Measurements from ENCODE around the gene DEPDC1B. TPM values are rescaled to one million over a fixed set of nuclear protein-coding genes. Genes with fewer than 3 reads are reported as not detected.
"Not testable (repeated sequence)": the region's sequence is repeated elsewhere in the genome, so short reads cannot be mapped to it uniquely, and the experiment has no call there.

The DEPDC1B gene
- total and polyA plus RNA-seq, 2 of the 4 experiments (the other 2 are of a cell fraction): 4.4 to 9.3 TPM

DNA sequence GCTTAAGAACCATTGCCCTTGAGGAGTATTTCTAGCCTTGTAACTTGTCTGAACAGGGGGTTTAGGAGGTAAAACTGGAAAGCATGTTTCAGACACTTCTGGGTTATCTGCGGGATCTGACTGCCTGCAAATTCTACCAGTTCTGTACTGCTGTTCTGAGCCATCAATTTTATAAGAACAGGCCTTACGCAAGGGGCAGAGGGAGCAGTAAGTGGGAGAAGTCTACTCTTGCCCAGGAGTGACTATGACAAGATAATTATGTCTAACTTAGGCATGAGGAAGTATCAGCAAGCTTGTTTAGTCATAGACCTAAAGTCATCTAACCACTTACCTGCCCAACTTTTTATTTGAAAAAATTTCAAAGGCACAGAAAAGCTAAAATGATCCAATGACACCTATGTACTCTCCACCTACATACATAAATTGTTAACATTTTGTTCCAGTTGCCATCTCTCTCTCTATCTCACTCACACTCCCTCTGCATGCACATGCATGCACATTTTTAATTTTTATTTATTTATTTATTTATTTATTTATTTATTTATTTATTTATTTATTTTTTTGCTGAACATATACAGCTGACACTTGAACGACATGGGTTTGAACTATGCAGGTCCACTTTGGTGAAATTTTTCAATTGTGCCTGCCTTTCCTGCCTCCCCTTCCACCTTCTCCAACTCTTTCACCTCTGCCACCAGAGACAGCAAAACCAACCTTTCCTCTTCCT is 18.4 kb upstream of the DEPDC1B start:
- intact Hi-C loops (cut with micrococcal nuclease): no loop called here
- Histone ChIP-seq H3K4me1 (ENCODE audit: control insufficient read depth, insufficient read depth, low read length) (no peaks in the 10 kb centered on the region), H3K27ac (ENCODE audit: insufficient read depth, low read length) (no peak overlapping the region), H3K14ac (replicated peaks; ENCODE audit: low read depth, low read length) (no peak overlapping the region), H2BK15ac (ENCODE audit: low read depth, low read length) (no peak overlapping the region), H2BK5ac (ENCODE audit: low read depth, low read length, poor library complexity, severe bottlenecking) (no peak overlapping the region), H3K56ac (ENCODE audit: extremely low read depth, insufficient read depth, low read length) (no peak overlapping the region), H2AK9ac (replicated peaks; ENCODE audit: low read depth, low read length, poor library complexity) (no peak overlapping the region), H4K5ac (ENCODE audit: low read depth, low read length) (no peak overlapping the region), H2BK20ac (ENCODE audit: low read depth, low read length) (no peak overlapping the region), H3K23ac (ENCODE audit: low read depth, low read length) (no peak overlapping the region), H3K79me1 (ENCODE audit: low read depth in 1 of 2, low read length in 2 of 2) (no peaks in the 10 kb centered on the region), H3K18ac (ENCODE audit: low read depth, low read length) (no peak overlapping the region), H4K91ac (ENCODE audit: insufficient read depth, low read depth, low read length) (no peak overlapping the region), H3K4me2 (ENCODE audit: low read depth, low read length) (no peak overlapping the region), H3K9me1 (ENCODE audit: insufficient read depth, low read length) (no peaks in the 10 kb centered on the region), H3K36me3 (ENCODE audit: control insufficient read depth, insufficient read depth, low read length) (no peaks in the 10 kb centered on the region), H2BK120ac (ENCODE audit: low read depth, low read length) (no peak overlapping the region), H3K9me3 (ENCODE audit: control insufficient read depth, insufficient read depth, low read length) (no peaks in the 10 kb centered on the region), H3K4me3 (ENCODE audit: insufficient read depth, low read depth, low read length) (no peak overlapping the region), H2AFZ (replicated peaks; ENCODE audit: low read length, poor library complexity) (no peak overlapping the region), H2AK5ac (ENCODE audit: low read depth, low read length) (no peak overlapping the region), H4K20me1 (ENCODE audit: insufficient read depth, low read length) (no peaks in the 10 kb centered on the region), H3K27me3 (ENCODE audit: control insufficient read depth, insufficient read depth, low read length) (no peaks in the 10 kb centered on the region), H3K9ac (ENCODE audit: low read depth, low read length) (no peak overlapping the region), H4K8ac (ENCODE audit: low read depth in 2 of 2, low read length in 2 of 2) (no peak overlapping the region), H3K4ac (ENCODE audit: low read depth, low read length) (no peak overlapping the region)
- 30% methylated on average over 2 of the region's 3 CpGs; no CpG with 5 or more reads in 1 of the 2 experiments for WGBS, 2 experiments (ENCODE audit: extremely low coverage in 2 of 2, insufficient read length in 1 of 2)
- dilution Hi-C loops (cut with HindIII; ENCODE audit: low sequenced_read_pairs, unreplicated experiment): no loop called here
- TF ChIP-seq, protein P1, sequence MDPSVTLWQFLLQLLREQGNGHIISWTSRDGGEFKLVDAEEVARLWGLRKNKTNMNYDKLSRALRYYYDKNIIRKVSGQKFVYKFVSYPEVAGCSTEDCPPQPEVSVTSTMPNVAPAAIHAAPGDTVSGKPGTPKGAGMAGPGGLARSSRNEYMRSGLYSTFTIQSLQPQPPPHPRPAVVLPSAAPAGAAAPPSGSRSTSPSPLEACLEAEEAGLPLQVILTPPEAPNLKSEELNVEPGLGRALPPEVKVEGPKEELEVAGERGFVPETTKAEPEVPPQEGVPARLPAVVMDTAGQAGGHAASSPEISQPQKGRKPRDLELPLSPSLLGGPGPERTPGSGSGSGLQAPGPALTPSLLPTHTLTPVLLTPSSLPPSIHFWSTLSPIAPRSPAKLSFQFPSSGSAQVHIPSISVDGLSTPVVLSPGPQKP (IDR thresholded peaks at IDR 0.05; ENCODE audit: borderline replicate concordance, low read depth, low read length): no peak
- TF ChIP-seq NFE2L2 (IDR thresholded peaks at IDR 0.05; ENCODE audit: low read depth, low read length) (no peak), CEBPB (IDR thresholded peaks at IDR 0.05; ENCODE audit: low read depth, low read length) (no peak)
- ATAC-seq (ENCODE audit: low read depth): no peak
- BruUV-seq (replicated peaks): no TSS peak
- ChIA-PET CTCF (no interaction called here), POLR2A (ENCODE audit: unreplicated experiment) (no interaction called here)
- DNase-seq: no peak
- in situ Hi-C loops (cut with MboI; ENCODE audit: low sequenced_read_pairs): no loop called here

DNA sequence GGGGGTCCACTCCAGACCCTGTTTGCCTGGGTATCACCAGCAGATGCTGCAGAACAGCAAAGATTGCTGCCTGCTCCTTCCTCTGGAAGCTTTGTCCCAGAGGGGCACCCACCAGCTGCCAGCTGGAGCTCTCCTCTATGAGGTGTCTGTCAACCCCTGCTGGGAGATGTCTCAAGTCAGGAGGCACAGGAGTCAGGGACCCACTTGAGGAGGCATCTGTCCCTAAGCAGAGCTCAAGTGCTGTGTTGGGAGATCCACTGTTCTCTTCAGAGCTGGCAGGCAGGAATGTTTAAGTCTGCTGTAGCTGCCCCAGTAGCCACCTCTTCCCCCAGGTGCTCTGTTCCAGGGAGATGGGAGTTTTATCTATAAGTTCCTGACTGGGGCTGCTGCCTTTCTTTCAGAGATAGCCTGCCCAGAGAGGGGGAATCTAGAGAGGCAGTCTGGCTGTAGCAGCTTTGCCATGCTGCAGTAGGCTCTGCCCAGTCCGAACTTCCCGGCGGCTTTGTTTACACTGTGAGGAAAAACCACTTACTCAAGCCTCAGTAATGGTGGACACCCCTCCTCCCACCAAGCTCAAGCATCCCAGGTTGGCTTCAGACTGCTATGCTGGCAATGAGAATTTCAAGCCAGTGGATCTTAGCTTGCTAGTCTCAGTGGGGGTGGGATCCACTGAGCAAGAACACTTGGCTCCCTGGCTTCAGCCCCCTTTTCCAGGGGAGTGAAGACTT is 15.4 kb upstream of the DEPDC1B start:
- H3K14ac ChIP-seq (replicated peaks; ENCODE audit: low read depth, low read length); H3K4me2 ChIP-seq (ENCODE audit: low read depth, low read length); H2BK5ac ChIP-seq (ENCODE audit: low read depth, low read length, poor library complexity, severe bottlenecking); H4K5ac ChIP-seq (ENCODE audit: low read depth, low read length); H2AFZ ChIP-seq (replicated peaks; ENCODE audit: low read length, poor library complexity); ATAC-seq (ENCODE audit: low read depth); H3K27ac ChIP-seq (ENCODE audit: insufficient read depth, low read length); H2BK15ac ChIP-seq (ENCODE audit: low read depth, low read length); H3K9me1 ChIP-seq (ENCODE audit: insufficient read depth, low read length); BruUV-seq (replicated peaks); H3K4me1 ChIP-seq (ENCODE audit: control insufficient read depth, insufficient read depth, low read length); H3K56ac ChIP-seq (ENCODE audit: extremely low read depth, insufficient read depth, low read length); H3K9ac ChIP-seq (ENCODE audit: low read depth, low read length); H2AK9ac ChIP-seq (replicated peaks; ENCODE audit: low read depth, low read length, poor library complexity); H2AK5ac ChIP-seq (ENCODE audit: low read depth, low read length); intact Hi-C loops (cut with micrococcal nuclease); H4K20me1 ChIP-seq (ENCODE audit: insufficient read depth, low read length); H3K18ac ChIP-seq (ENCODE audit: low read depth, low read length); H2BK120ac ChIP-seq (ENCODE audit: low read depth, low read length); POLR2A ChIA-PET (ENCODE audit: unreplicated experiment); H4K8ac ChIP-seq (ENCODE audit: low read depth in 2 of 2, low read length in 2 of 2); CTCF ChIA-PET; H3K27me3 ChIP-seq (ENCODE audit: control insufficient read depth, insufficient read depth, low read length); dilution Hi-C loops (cut with HindIII; ENCODE audit: low sequenced_read_pairs, unreplicated experiment); DNase-seq; H3K4me3 ChIP-seq (ENCODE audit: insufficient read depth, low read depth, low read length); H2BK20ac ChIP-seq (ENCODE audit: low read depth, low read length); H3K79me1 ChIP-seq (ENCODE audit: low read depth in 1 of 2, low read length in 2 of 2); H3K9me3 ChIP-seq (ENCODE audit: control insufficient read depth, insufficient read depth, low read length); H3K36me3 ChIP-seq (ENCODE audit: control insufficient read depth, insufficient read depth, low read length); H4K91ac ChIP-seq (ENCODE audit: insufficient read depth, low read depth, low read length); H3K23ac ChIP-seq (ENCODE audit: low read depth, low read length); in situ Hi-C loops (cut with MboI; ENCODE audit: low sequenced_read_pairs); H3K4ac ChIP-seq (ENCODE audit: low read depth, low read length): not testable (repeated sequence)
- WGBS, 2 experiments (ENCODE audit: extremely low coverage in 2 of 2, insufficient read length in 1 of 2): no CpG with 5 or more reads among the region's 3 CpGs

Measured in IMR-90 (cell line).